Activated naive CD8-positive, alpha-beta T cell treated with anti-CD3 and anti-CD28 coated beads, Interleukin-2, amount 50 U/mL, for 16 hours (primary cell): ENCODE results near the gene TAS2R30.
"Not testable (repeated sequence)": the region's sequence is repeated elsewhere in the genome, so short reads cannot be mapped to it uniquely, and the experiment has no call there.

ENCODE experiments used
- DNase-seq: peaks from one replicate; pipeline ENCODE4 v3.0.0-alpha.2; 2020; ENCODE audit warnings: low read depth, low spot score

The TAS2R30 gene

DNA sequence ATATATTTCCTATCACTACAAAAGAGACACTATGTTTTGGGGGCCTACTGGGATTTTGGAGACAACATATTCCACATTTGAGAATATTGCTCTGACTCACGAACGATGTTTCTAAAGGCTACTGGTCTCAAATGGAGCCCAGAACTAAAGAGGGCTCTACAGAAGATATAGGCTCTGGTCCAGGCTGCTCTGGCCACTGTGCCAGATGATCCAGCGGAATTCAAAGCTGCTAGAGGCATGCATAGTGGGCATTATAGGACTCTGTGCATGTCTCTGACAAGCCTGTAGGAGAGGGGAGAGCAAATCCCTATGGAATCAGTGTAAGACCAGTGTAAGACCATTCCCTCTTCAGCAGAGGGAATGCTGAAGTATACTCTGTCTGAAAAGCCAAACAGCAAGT is 4.1 kb downstream of the TAS2R30 start:
- DNase-seq: no peak

DNA sequence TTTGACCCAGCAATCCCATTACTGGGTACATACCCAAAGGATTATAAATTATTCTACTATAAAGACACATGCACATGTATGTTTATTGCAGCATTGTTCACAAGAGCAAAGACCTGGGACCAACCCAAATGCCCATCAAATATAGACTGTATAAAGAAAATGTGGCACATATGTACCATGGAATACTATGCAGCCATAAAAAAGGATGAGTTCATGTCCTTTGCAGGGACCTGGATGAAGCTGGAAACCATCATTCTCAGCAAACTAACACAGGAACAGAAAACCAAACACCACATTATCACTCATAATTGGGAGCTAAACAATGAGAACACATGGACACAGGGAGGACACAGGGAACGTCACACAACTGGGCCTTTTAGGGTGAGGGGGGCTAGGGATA is 20.3 kb downstream of the TAS2R30 start:
- not testable (repeated sequence) for DNase-seq

DNA sequence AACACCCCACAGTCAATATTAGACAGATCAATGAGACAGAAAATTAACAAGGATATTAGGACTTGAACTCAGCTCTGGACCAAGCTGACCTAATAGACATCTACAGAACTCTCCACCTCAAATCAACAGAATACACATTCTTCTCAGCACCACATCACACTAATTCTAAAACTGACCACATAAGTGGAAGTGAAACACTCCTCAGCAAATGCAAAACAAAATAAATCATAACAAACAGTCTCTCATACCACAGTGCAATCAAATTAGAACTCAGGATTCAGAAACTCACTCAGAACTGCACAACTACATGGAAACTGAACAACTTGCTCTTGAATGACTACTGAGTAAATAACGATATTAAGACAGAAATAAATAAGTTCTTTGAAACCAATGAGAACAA is 23.2 kb downstream of the TAS2R30 start:
- not testable (repeated sequence) for DNase-seq

DNA sequence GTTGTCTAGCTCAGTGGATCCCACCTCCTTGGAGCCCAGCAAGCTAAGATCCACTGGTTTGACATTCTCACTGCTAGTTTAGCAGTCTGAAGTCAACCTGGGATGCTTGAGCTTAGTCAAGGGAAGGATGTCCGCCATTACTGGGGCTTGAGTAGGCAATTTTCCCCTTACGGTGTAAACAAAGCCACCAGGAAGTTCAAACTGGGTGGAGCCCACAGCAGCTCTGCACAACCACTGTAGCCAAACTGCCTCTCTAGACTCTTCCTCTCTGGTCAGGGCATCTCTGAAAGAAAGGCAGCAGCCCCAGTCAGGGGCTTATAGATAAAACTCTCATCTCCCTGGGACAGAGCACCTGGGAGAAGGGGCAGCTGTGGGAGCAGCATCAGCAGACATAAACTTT is 25.6 kb downstream of the TAS2R30 start:
- no peak for DNase-seq

DNA sequence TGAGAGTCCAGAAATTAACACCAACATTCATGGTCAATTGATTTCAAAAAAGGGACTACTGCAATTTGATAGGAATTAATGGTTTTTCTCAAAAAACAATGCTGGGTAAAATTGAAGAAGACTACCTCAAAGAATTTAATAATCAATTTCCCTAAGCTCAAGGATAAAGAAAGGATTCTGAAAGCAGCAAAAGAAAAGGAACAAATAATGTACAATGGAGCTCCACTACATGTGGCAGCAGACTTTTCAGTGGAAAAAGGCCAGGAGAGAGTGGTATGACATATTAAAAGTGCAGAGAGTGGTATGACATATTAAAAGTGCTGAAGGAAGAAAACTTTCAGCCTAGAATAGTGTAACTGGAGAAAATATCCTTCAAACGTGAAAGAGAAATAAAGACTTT is 26.7 kb downstream of the TAS2R30 start:
- DNase-seq: no peak

DNA sequence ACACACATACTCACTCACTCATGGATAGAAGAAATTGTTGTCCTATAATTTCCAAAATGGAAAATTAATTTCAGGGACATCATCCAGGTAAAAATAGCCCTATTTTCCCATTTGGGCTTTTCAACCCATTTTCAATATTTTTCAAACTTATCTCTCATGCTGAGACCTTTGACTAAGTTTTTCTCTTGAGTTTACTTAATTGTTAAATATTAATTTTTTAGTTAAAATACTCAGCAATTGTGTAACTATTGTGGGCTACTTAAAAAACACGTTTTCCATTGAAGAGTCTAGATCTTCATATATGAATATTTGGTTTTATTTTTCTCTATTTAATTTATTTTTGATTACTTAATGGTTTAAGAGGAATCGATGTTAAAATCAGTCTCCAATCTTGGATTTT is 28.2 kb downstream of the TAS2R30 start:
- DNase-seq: no peak

DNA sequence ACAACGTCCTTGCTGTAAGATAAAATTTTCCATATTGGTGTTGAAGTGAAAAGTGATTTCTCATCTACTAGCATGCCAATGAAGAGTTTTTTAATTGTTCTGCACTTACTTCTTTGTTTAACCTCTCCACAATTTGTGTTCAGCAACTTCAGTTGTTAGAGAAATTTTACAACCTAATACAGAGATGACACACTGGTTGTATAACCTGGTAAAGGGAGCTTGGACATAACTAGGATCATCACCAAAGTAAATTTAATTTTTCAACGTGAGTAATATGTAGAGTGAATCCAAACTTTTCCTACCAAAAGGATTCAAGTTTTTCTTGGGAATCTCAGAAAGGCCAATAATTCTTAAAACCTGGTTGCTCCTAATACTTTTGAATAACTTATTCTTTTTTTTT is 28.9 kb downstream of the TAS2R30 start:
- no peak for DNase-seq

DNA sequence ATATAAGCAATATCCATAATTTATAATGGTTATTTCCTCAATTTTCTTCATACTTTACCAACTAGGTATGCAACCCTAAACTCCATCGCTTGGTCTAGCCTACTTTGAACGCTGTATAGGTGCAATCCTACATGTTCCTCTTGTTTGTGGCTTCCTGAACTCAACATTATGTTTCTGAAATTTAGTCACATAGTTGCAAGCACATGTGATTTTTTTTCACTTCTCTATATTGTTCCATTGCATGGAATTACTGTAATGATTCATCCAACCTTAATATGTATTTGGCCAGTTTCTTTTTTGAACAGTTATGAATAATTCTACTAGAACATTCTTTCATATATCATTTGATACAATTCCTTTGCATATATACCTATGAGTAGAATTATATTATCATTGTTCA is 39.5 kb downstream of the TAS2R30 start:
- not testable (repeated sequence) for DNase-seq

DNA sequence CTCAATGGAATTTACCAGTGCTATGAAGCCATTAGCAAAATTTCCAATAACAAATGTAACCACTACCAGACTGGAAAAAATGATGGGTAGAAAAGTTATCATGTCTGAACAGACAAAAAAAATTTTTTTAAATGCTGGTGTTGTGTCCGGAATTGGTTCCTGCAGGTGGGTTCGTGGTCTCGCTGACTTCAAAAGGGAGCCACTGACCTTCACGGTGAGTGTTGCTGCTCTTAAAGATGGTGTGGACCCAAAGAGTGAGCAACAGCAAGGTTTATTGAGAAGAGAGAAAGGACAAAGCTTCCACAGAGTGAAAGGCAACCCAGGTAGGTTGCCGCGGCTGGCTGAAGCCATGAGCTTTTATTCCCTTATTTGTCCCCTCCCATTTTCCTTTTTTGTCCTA is 42.3 kb downstream of the TAS2R30 start, which contains the start of gene TAS2R43:
TAS2R43 (minus strand) TSS at position 186 of the 400 bp plus-strand sequence; CDS start at position 102, 84 bp downstream.
- no peak for DNase-seq

DNA sequence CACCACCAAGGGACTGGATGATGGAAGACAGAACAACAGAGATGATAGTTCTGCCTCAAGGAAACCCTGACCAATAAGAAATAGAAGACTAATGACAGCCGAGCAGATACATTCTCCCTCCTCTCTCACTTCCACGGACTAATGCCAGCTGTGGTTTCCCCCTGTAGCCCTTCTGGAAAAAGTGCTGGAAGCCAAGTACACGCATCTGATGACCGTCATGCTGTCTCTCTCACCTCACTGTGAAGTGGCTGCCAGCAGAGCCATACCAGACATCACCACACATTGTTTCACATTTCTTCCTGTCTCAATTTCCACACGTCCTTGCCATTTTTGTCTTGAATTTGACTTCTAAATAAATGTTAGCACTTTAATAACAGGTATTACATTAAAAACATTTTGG is 45.2 kb downstream of the TAS2R30 start:
- no peak for DNase-seq

DNA sequence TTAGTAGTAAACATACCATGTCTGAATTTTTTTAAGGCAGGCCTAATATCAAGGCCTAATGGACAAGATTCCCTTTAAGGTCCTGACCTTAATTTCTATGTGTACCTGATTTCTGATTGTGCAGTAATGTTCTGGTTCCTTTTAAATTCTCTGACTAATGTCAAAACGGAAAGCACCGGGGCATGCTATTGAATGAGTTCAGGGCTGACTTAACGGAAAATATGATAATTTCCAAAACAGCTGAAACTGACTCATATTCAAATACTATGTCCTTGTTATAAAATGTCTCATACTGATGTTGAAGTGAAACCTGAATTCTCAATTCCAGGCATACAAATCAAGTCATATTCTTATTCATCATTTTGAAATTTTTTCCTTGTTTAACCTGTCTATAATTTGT is 49.0 kb downstream of the TAS2R30 start:
- no peak for DNase-seq
